Ovary (tissue), 9 donors: ENCODE measurements around the gene TNFRSF4. TPM values are rescaled to one million over a fixed set of nuclear protein-coding genes. Genes with fewer than 3 reads are reported as not detected.

Experiments
- DNase-seq, 5 donors: peaks; one replicate each; pipeline ENCODE4 v3.0.0-alpha.2; 2019 to 2020
- H3K27ac ChIP-seq, 2 donors: fragments of 200-600 bp; one replicate each; pipeline versions ENCODE4 v1.5.1 to v1.8.0; 2019 to 2022
- H3K27me3 ChIP-seq: fragments of 200-600 bp; one replicate; pipeline ENCODE4 v1.8.0; 2022
- H3K36me3 ChIP-seq: fragments of 200-600 bp; sonication (generic); one replicate; pipeline ENCODE4 v1.5.1; 2019
- H3K4me1 ChIP-seq: one replicate; pipeline ENCODE4 v1.8.1; 2013; ENCODE audit warnings: mild to moderate bottlenecking, moderate library complexity; ENCODE audit not compliant: insufficient read depth
- H3K4me3 ChIP-seq: fragments of 200-600 bp; sonication (generic); one replicate; pipeline ENCODE4 v1.5.1; 2017
- H3K9me3 ChIP-seq, 2 donors: fragments of 200-600 bp in 1 of 2; sonication (generic) in 1 of 2; one replicate each; pipeline versions ENCODE4 v1.5.1 to v1.8.1; 2013 to 2019; ENCODE audit warnings: mild to moderate bottlenecking in 1 of 2, moderate library complexity in 1 of 2
- EP300 ChIP-seq: sonication (generic); formaldehyde crosslinking; IDR thresholded peaks from one replicate; pipeline ENCODE4 v1.6.1; 2017; ENCODE audit warnings: antibody characterized with exemption
- POLR2A ChIP-seq: fragments of 450-650 bp; IDR thresholded peaks from one replicate; pipeline ENCODE4 v1.6.1; 2017; ENCODE audit warnings: antibody characterized with exemption, mild to moderate bottlenecking, moderate library complexity
- WGBS, 3 donors: extraction: QIAGEN DNeasy Blood & Tissue Kit in 1 of 3; methylation state at CpG; one replicate each; pipeline versions ENCODE4 v1.1.5 to v1.1.7; 2013 to 2017; 5-methylcytosine and 5-hydroxymethylcytosine counted together
- intact Hi-C, 4 donors: fragments of 100-400 bp; cut with DNase I; formaldehyde crosslinking; loops; one replicate each; pipeline versions ENCODE4 v1.11.0 to v1.15.1; 2022 to 2023
- polyA plus RNA-seq, 2 donors: library from polyadenylated mRNA; stranded (reverse); fragments of 200-250 nt in 1 of 2; fragments of 350-450 nt in 1 of 2; fragmentation: Illumina TruSeq in 1 of 2; extraction: RNeasy Lipid Tissue Mini Kit (QIAGEN cat#74804) in 1 of 2; gene quantifications; one replicate each; pipeline ENCODE4 v1.2.3, GENCODE V29; 2013 to 2014
- total RNA-seq, 7 donors: library from RNA; depleted of rRNA in 2 of 7; stranded (reverse); fragments of >200 nt in 2 of 7; fragmentation: NEBNext Ultra II Directional in 3 of 7; extraction: Animal tissue kit (Norgen Biotek cat#: 25700) in 3 of 7; gene quantifications; one replicate each; pipeline versions ENCODE4 v1.1.0 to v1.2.4, GENCODE V29; 2016 to 2023
- TF ChIP-seq, protein P1 (sequence below), 3 donors: fragments of 450-650 bp in 2 of 3; fragments of 200-600 bp in 1 of 3; IDR thresholded peaks; one replicate each; pipeline versions ENCODE4 v1.5.1 to v1.8.0; 2016 to 2022; ENCODE audit warnings: antibody characterized with exemption in 3 of 3, mild to moderate bottlenecking in 1 of 3
- donor health status: DM: no; HTN: no; CAD: no; lungs with moderate emphysema.
- donor health status: DM: no; HTN: no; CAD: no.
- donor health status: Bipolar disorder and iron deficiency.
- donor health status: DM: yes; HTN: yes; CAD: no.
- donor health status: DM: no; HTN: no; CAD: no.
- donor health status: DM: yes; HTN: yes; CAD: no.

The TNFRSF4 gene
- total and polyA plus RNA-seq, 9 donors, result 0.37 to 2.5 (median 0.89) TPM; not detected in 1

- H3K9me3 ChIP-seq, result no peaks in the 10 kb centered on the region
- intact Hi-C loops, result no loop called here
- DNase-seq, result no peak
- H3K27me3 ChIP-seq, result no peaks in the 10 kb centered on the region
- no peak overlapping the region for H3K4me3 ChIP-seq
- TF ChIP-seq, protein P1, sequence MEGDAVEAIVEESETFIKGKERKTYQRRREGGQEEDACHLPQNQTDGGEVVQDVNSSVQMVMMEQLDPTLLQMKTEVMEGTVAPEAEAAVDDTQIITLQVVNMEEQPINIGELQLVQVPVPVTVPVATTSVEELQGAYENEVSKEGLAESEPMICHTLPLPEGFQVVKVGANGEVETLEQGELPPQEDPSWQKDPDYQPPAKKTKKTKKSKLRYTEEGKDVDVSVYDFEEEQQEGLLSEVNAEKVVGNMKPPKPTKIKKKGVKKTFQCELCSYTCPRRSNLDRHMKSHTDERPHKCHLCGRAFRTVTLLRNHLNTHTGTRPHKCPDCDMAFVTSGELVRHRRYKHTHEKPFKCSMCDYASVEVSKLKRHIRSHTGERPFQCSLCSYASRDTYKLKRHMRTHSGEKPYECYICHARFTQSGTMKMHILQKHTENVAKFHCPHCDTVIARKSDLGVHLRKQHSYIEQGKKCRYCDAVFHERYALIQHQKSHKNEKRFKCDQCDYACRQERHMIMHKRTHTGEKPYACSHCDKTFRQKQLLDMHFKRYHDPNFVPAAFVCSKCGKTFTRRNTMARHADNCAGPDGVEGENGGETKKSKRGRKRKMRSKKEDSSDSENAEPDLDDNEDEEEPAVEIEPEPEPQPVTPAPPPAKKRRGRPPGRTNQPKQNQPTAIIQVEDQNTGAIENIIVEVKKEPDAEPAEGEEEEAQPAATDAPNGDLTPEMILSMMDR (IDR thresholded peaks at IDR 0.05), result no peak
- TF ChIP-seq EP300 (no peak), POLR2A (no peak)
- no peak overlapping the region for H3K27ac ChIP-seq
- H3K36me3 ChIP-seq, result no peaks in the 10 kb centered on the region
- H3K4me1 ChIP-seq, result no peaks in the 10 kb centered on the region
- WGBS, 3 donors, result 51 to 54% (median 53%) methylated on average over 45 to 48 of the region's 48 CpGs
These were observed 49.1 kb downstream of the TNFRSF4 start for GRCh38 chr1:1164701-1165451.

DNA sequence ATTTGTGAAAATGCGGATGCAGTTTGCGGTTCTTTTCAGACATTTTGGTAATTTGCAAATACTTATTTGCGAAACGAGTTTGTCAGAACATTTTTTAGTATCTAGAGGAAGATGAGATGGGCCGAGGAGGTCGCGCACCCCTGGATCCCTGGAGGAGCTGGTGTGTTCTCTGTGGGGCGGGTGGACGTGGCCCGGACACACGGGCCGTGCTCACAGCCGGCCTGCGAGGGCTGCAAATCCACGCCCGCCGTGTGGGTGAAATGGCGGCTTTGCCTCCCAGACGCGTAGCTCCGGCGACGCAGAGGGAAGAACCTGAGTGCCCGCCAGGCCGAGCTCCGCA is 49.6 kb downstream of the TNFRSF4 start:
- intact Hi-C loops, result no loop called here
- TF ChIP-seq EP300 (no peak), POLR2A (no peak)
- TF ChIP-seq, protein P1 (IDR thresholded peaks at IDR 0.05), result no peak
- Histone ChIP-seq H3K4me1 (no peaks in the 10 kb centered on the region), H3K4me3 (peak overlapping the region; percentile 15), H3K36me3 (no peaks in the 10 kb centered on the region), H3K27ac (no peak overlapping the region), H3K9me3 (no peaks in the 10 kb centered on the region), H3K27me3 (no peaks in the 10 kb centered on the region)
- no peak for DNase-seq
- 52 to 68% (median 60%) methylated on average over 26 of the region's 26 CpGs for WGBS, 3 donors

DNA sequence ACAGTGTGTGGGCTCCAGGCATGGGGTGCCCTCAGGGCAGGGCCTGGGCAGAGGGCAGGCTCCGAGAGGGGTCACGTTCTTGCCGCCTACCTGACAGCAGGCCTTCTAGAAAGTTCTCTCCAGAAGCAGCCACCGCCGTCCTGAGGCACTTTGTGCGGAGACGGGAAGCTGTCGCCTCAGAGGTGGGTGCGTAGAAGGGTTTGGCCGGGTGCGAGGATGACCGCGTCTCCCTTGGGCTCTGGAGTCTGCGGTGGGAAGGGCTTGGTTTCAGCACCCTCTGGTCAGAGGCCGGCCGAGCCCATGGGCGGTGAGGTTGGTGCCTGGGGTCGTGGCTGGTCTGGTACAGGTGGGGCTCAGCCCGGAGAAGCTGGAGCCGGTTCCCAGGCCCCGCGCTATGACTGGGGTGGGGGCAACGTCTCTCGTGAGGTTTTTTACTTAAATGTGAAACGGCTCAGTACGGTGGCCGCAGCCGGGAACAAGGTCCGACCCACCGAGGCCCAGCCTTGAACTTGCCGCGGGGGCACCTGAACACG is 50.3 kb downstream of the TNFRSF4 start:
- Histone ChIP-seq H3K27ac (no peak overlapping the region), H3K9me3 (no peaks in the 10 kb centered on the region), H3K4me1 (no peaks in the 10 kb centered on the region), H3K4me3 (peak overlapping the region; percentile 15), H3K27me3 (no peaks in the 10 kb centered on the region), H3K36me3 (no peaks in the 10 kb centered on the region)
- DNase-seq, result no peak
- TF ChIP-seq, protein P1 (IDR thresholded peaks at IDR 0.05), result no peak
- no peak for TF ChIP-seq EP300
- no peak for TF ChIP-seq POLR2A
- WGBS, 3 donors, result 88 to 90% (median 89%) methylated on average over 33 of the region's 33 CpGs
- intact Hi-C loops, result no loop called here

DNA sequence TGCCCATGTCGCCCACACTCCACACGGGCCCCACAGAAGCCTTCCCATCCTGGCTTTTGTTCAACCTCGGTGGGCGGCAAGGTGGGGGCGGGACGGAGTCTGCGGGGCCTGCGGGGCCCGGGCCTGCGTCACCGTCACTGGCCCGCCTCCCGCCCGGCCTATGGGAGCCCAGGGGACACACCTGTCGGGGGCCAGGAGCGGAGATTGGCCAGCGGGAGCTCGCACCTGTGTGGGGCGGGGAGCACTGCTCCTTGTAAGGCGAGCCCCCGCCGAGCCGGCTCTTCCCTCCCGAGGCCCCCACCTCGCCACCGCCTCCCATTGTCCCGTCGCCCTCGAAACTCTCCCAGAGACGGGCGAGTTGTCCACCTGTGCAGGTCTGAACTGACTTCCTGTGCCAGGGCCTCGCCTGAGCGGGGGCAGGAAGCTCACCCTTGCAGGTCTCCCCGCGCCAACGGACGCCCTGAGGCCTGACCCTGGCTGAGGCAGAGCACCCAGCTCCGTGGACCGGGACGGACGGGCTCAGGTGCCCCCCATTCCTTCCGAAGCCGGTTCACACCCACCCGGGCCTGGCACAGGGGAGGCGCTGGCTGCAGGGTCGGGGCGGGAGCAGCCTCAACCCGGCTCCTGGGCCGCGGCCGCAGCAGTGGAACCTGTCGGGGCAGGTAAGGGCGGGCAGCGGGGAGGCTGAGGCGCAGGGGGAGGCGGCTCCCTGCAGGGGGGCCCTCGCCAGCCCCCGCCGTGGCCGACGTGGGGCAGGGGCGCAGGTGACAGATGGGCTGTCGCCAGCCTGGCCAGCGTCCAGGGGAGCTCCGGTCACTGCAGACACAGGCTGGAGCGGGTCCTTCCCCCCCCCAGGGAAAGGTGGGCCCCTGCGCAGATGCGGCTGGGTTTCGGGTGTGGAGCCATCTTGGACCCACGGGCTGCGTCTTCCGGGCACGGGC is 51.1 kb downstream of the TNFRSF4 start:
- H3K4me3 ChIP-seq, result peak overlapping the region; percentile 24
- no peak overlapping the region for H3K27ac ChIP-seq
- no peak for DNase-seq
- intact Hi-C loops, result no loop called here
- 55 to 67% (median 65%) methylated on average over 61 to 73 of the region's 73 CpGs for WGBS, 3 donors
- H3K9me3 ChIP-seq, result no peaks in the 10 kb centered on the region
- TF ChIP-seq, protein P1 (IDR thresholded peaks at IDR 0.05), result no peak
- TF ChIP-seq EP300 (no peak), POLR2A (no peak)
- H3K36me3 ChIP-seq, result no peaks in the 10 kb centered on the region
- no peaks in the 10 kb centered on the region for H3K27me3 ChIP-seq
- peaks cover 5% of the 10 kb centered on the region for H3K4me1 ChIP-seq
